ENCODE results near the gene LMTK2. TPM values are rescaled to one million over a fixed set of nuclear protein-coding genes. Genes with fewer than 3 reads are reported as not detected.

Gene LMTK2
- total and polyA plus RNA-seq, 2 experiments from 2014 or later: 6.1 to 30.8 TPM

DNA sequence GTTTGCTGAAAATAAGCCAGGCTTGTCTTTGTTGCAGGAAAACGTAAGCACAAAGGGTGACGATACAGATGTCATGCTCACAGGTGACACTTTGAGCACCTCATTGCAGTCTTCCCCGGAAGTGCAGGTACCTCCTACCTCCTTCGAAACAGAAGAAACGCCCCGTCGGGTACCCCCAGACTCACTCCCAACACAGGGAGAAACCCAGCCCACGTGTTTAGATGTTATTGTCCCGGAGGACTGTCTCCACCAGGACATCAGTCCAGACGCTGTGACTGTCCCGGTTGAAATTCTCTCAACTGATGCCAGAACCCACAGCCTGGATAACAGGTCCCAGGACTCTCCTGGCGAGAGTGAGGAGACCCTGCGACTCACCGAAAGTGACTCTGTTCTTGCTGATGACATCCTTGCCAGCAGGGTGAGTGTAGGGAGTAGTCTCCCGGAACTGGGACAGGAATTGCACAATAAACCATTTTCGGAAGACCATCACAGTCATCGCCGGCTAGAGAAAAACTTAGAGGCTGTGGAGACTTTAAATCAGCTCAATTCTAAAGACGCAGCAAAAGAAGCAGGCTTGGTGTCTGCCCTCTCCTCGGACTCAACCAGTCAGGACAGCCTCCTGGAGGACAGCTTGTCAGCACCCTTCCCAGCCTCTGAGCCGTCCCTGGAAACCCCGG, 86.3 kb downstream of the LMTK2 start:
- no peak for ATAC-seq
- Histone ChIP-seq H4K20me1 (replicated peaks; ENCODE audit: insufficient read depth) (no peaks in the 10 kb centered on the region; the same call in 1 of the 2 replicates), H3K27ac (ENCODE audit: low read depth) (no peak overlapping the region), H3K4me2 (no peak overlapping the region), H3K4me1 (ENCODE audit: insufficient read depth) (no peaks in the 10 kb centered on the region), H3K4me3 (no peak overlapping the region), H3K9me2 (ENCODE audit: insufficient read depth) (no peaks in the 10 kb centered on the region), H2AFZ (no peak overlapping the region), H3K79me2 (replicated peaks; ENCODE audit: insufficient read depth) (0 out of 2 replicates have a peak, but pooled peaks cover 6% of the 10 kb centered on the region), H3K36me3 (ENCODE audit: insufficient read depth) (peaks cover 5% of the 10 kb centered on the region), H3K27me3 (ENCODE audit: insufficient read depth) (no peaks in the 10 kb centered on the region), H3F3A (replicated peaks; ENCODE audit: low read depth) (no peaks in the 10 kb centered on the region)
- H3K4me1 Mint-ChIP-seq: no peaks in the 10 kb centered on the region
- no peak overlapping the region for H3K27ac Mint-ChIP-seq
- peaks cover 2% of the 10 kb centered on the region for H3K27me3 Mint-ChIP-seq (ENCODE audit: insufficient read depth, low read depth, poor library complexity)
- H3K9me3 Mint-ChIP-seq: no peaks in the 10 kb centered on the region
- H3K4me3 Mint-ChIP-seq: no peak overlapping the region
- peaks cover 36% of the 10 kb centered on the region for H3K36me3 Mint-ChIP-seq (ENCODE audit: low read depth)
- TF ChIP-seq, protein P1, sequence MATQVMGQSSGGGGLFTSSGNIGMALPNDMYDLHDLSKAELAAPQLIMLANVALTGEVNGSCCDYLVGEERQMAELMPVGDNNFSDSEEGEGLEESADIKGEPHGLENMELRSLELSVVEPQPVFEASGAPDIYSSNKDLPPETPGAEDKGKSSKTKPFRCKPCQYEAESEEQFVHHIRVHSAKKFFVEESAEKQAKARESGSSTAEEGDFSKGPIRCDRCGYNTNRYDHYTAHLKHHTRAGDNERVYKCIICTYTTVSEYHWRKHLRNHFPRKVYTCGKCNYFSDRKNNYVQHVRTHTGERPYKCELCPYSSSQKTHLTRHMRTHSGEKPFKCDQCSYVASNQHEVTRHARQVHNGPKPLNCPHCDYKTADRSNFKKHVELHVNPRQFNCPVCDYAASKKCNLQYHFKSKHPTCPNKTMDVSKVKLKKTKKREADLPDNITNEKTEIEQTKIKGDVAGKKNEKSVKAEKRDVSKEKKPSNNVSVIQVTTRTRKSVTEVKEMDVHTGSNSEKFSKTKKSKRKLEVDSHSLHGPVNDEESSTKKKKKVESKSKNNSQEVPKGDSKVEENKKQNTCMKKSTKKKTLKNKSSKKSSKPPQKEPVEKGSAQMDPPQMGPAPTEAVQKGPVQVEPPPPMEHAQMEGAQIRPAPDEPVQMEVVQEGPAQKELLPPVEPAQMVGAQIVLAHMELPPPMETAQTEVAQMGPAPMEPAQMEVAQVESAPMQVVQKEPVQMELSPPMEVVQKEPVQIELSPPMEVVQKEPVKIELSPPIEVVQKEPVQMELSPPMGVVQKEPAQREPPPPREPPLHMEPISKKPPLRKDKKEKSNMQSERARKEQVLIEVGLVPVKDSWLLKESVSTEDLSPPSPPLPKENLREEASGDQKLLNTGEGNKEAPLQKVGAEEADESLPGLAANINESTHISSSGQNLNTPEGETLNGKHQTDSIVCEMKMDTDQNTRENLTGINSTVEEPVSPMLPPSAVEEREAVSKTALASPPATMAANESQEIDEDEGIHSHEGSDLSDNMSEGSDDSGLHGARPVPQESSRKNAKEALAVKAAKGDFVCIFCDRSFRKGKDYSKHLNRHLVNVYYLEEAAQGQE (IDR thresholded peaks at IDR 0.05; ENCODE audit: unreplicated experiment): no peak
- TF ChIP-seq EZH2phosphoT487 (IDR thresholded peaks at IDR 0.05; ENCODE audit: unreplicated experiment) (no peak), CREB1 (CRISPR knock-in tag; IDR thresholded peaks at IDR 0.05; ENCODE audit: low read depth) (no peak), STAT1 (IDR thresholded peaks at IDR 0.05; ENCODE audit: unreplicated experiment) (no peak), ZNF114 (CRISPR knock-in tag; IDR thresholded peaks at IDR 0.05) (no peak), NANOG (IDR thresholded peaks at IDR 0.05; ENCODE audit: borderline replicate concordance) (no peak), JUNB (IDR thresholded peaks at IDR 0.05; ENCODE audit: unreplicated experiment) (no peak), ZNF331 (CRISPR knock-in tag; IDR thresholded peaks at IDR 0.05; ENCODE audit: low read depth) (no peak)
- TF ChIP-seq, protein P2, sequence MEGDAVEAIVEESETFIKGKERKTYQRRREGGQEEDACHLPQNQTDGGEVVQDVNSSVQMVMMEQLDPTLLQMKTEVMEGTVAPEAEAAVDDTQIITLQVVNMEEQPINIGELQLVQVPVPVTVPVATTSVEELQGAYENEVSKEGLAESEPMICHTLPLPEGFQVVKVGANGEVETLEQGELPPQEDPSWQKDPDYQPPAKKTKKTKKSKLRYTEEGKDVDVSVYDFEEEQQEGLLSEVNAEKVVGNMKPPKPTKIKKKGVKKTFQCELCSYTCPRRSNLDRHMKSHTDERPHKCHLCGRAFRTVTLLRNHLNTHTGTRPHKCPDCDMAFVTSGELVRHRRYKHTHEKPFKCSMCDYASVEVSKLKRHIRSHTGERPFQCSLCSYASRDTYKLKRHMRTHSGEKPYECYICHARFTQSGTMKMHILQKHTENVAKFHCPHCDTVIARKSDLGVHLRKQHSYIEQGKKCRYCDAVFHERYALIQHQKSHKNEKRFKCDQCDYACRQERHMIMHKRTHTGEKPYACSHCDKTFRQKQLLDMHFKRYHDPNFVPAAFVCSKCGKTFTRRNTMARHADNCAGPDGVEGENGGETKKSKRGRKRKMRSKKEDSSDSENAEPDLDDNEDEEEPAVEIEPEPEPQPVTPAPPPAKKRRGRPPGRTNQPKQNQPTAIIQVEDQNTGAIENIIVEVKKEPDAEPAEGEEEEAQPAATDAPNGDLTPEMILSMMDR (conservative IDR thresholded peaks at IDR 0.05; ENCODE audit: low read depth in 2 of 2): no peak
- TF ChIP-seq, protein P3, sequence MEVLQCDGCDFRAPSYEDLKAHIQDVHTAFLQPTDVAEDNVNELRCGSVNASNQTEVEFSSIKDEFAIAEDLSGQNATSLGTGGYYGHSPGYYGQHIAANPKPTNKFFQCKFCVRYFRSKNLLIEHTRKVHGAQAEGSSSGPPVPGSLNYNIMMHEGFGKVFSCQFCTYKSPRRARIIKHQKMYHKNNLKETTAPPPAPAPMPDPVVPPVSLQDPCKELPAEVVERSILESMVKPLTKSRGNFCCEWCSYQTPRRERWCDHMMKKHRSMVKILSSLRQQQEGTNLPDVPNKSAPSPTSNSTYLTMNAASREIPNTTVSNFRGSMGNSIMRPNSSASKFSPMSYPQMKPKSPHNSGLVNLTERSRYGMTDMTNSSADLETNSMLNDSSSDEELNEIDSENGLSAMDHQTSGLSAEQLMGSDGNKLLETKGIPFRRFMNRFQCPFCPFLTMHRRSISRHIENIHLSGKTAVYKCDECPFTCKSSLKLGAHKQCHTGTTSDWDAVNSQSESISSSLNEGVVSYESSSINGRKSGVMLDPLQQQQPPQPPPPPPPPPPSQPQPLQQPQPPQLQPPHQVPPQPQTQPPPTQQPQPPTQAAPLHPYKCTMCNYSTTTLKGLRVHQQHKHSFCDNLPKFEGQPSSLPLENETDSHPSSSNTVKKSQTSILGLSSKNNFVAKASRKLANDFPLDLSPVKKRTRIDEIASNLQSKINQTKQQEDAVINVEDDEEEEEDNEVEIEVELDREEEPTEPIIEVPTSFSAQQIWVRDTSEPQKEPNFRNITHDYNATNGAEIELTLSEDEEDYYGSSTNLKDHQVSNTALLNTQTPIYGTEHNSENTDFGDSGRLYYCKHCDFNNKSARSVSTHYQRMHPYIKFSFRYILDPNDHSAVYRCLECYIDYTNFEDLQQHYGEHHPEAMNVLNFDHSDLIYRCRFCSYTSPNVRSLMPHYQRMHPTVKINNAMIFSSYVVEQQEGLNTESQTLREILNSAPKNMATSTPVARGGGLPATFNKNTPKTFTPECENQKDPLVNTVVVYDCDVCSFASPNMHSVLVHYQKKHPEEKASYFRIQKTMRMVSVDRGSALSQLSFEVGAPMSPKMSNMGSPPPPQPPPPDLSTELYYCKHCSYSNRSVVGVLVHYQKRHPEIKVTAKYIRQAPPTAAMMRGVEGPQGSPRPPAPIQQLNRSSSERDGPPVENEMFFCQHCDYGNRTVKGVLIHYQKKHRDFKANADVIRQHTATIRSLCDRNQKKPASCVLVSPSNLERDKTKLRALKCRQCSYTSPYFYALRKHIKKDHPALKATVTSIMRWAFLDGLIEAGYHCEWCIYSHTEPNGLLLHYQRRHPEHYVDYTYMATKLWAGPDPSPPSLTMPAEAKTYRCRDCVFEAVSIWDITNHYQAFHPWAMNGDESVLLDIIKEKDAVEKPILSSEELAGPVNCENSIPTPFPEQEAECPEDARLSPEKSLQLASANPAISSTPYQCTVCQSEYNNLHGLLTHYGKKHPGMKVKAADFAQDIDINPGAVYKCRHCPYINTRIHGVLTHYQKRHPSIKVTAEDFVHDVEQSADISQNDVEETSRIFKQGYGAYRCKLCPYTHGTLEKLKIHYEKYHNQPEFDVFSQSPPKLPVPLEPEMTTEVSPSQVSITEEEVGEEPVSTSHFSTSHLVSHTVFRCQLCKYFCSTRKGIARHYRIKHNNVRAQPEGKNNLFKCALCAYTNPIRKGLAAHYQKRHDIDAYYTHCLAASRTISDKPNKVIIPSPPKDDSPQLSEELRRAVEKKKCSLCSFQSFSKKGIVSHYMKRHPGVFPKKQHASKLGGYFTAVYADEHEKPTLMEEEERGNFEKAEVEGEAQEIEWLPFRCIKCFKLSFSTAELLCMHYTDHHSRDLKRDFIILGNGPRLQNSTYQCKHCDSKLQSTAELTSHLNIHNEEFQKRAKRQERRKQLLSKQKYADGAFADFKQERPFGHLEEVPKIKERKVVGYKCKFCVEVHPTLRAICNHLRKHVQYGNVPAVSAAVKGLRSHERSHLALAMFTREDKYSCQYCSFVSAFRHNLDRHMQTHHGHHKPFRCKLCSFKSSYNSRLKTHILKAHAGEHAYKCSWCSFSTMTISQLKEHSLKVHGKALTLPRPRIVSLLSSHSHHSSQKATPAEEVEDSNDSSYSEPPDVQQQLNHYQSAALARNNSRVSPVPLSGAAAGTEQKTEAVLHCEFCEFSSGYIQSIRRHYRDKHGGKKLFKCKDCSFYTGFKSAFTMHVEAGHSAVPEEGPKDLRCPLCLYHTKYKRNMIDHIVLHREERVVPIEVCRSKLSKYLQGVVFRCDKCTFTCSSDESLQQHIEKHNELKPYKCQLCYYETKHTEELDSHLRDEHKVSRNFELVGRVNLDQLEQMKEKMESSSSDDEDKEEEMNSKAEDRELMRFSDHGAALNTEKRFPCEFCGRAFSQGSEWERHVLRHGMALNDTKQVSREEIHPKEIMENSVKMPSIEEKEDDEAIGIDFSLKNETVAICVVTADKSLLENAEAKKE (CRISPR knock-in tag; IDR thresholded peaks at IDR 0.05): no peak
- no peak for DNase-seq (ENCODE audit: low spot score)
